Measurements from ENCODE around the gene PHC1.

PHC1 gene

GRCh38 chr12:8950221-8950527, 35.9 kb downstream of the PHC1 start:
- TF ChIP-seq GATA1 (IDR thresholded peaks at IDR 0.05; ENCODE audit: low read depth, low read length) (no peak), POLR2A (IDR thresholded peaks at IDR 0.05; ENCODE audit: low read length) (no peak)
- no peak for DNase-seq

- TF ChIP-seq GATA1 (IDR thresholded peaks at IDR 0.05; ENCODE audit: low read depth, low read length) (no peak), POLR2A (IDR thresholded peaks at IDR 0.05; ENCODE audit: low read length) (no peak)
- DNase-seq = peak; percentile 31 to 37
These were observed 36.6 kb downstream of the PHC1 start for GRCh38 chr12:8950702-8951478.

GRCh38 chr12:8951744-8952143, 37.4 kb downstream of the PHC1 start:
- DNase-seq = no peak
- TF ChIP-seq POLR2A (IDR thresholded peaks at IDR 0.05; ENCODE audit: low read length) (no peak), GATA1 (IDR thresholded peaks at IDR 0.05; ENCODE audit: low read depth, low read length) (no peak)

GRCh38 chr12:8953773-8954402, 39.6 kb downstream of the PHC1 start:
- TF ChIP-seq GATA1 (IDR thresholded peaks at IDR 0.05; ENCODE audit: low read depth, low read length) = no peak
- TF ChIP-seq POLR2A (IDR thresholded peaks at IDR 0.05; ENCODE audit: low read length) = no peak
- DNase-seq = no peak

DNA sequence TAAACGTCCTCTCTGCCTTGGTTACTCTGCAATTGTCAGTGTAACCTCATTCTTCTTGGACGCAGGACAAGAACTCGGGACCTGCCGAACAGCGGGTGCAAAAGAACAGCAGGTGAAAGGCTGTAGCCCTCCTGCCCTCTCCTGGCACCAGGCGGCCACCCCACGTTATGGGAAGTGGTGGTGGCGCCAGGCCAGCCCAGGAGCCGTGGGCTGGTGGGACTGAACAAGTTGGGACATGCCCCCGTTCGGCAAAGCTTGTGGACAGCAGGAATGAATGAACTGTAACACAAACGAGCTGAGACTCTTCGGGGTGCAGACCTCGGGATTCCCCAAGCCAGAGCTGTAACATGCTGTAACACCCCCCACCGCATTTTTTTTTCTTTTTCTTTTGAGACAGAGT, 41.8 kb downstream of the PHC1 start:
- no peak for TF ChIP-seq GATA1 (IDR thresholded peaks at IDR 0.05; ENCODE audit: low read depth, low read length)
- no peak for TF ChIP-seq POLR2A (IDR thresholded peaks at IDR 0.05; ENCODE audit: low read length)

DNA sequence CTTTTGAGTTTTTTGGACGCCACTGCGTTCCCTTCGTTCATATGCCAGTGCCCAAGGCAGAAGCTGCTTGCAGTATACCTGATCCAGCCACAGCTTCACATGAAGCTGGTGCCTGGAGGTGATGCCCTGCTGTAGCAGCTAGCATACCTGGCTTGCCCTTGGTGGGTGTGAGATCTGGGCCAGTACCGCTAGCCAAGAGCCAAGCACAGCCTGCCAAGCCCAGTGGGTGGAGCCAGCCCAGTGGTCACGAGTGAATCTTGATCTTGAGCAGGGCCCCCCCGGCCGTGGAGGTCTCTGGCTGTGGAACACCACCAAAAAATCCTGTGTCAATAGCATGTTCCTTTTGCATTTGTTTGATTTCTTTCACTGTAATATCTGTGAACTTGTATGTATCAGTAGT, 42.5 kb downstream of the PHC1 start:
- no peak for TF ChIP-seq POLR2A (IDR thresholded peaks at IDR 0.05; ENCODE audit: low read length)
- no peak for TF ChIP-seq GATA1 (IDR thresholded peaks at IDR 0.05; ENCODE audit: low read depth, low read length)
- no peak for DNase-seq

More for the DNA sequence above, 41.8 kb downstream of the PHC1 start:
- DNase-seq = no peak

GRCh38 chr12:8957561-8957960, 43.3 kb downstream of the PHC1 start:
- no peak for DNase-seq
- TF ChIP-seq GATA1 (IDR thresholded peaks at IDR 0.05; ENCODE audit: low read depth, low read length) (no peak), POLR2A (IDR thresholded peaks at IDR 0.05; ENCODE audit: low read length) (no peak)

DNA sequence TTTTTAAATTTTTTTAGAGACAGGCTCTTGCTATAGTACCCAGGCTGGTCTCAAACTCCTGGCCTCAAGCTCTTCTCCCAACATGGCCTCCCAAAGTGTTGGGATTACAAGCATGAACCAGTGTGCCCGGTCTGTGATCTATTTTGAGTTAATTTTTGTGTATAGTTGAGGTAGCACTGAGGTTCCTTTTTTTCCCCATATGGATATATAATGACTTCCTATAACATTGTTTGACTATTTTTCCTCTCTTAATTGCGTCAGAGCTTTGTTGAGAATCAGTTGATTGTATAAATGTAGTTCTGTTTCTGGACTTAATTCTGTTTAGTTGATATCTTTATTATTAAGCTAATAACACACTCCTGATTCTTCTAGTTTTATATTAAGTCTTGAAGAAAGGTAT, 43.8 kb downstream of the PHC1 start:
- no peak for TF ChIP-seq GATA1 (IDR thresholded peaks at IDR 0.05; ENCODE audit: low read depth, low read length)
- no peak for TF ChIP-seq POLR2A (IDR thresholded peaks at IDR 0.05; ENCODE audit: low read length)
- DNase-seq = no peak

- TF ChIP-seq GATA1 (IDR thresholded peaks at IDR 0.05; ENCODE audit: low read depth, low read length) (no peak), POLR2A (IDR thresholded peaks at IDR 0.05; ENCODE audit: low read length) (no peak)
- DNase-seq = no peak
These were observed 45.9 kb downstream of the PHC1 start for GRCh38 chr12:8960176-8960575.

DNA sequence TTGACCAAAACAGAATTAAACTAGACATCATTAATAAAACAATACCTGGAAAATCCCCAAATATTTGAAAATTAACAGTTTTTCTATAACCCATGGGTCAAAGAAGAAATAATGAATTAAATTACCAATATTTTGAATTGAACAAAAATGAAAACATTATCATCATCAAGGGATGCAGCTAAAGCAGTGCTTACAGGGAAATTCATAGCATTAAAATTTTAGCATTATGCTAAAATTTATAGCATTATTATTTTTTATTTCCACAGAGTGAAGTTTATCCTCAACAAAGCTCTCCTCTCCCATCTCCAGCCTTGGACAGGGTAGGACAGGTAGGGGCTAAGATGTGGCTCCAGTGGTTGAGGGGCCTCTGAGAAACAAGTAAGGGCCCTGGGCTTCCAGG, 54.5 kb downstream of the PHC1 start:
- no peak for DNase-seq
- TF ChIP-seq POLR2A (IDR thresholded peaks at IDR 0.05; ENCODE audit: low read length) (no peak), GATA1 (IDR thresholded peaks at IDR 0.05; ENCODE audit: low read depth, low read length) (no peak)

- no peak for DNase-seq
- TF ChIP-seq POLR2A (IDR thresholded peaks at IDR 0.05; ENCODE audit: low read length) = no peak
- TF ChIP-seq GATA1 (IDR thresholded peaks at IDR 0.05; ENCODE audit: low read depth, low read length) = no peak
These were observed 55.6 kb downstream of the PHC1 start for GRCh38 chr12:8969861-8970411.

DNA sequence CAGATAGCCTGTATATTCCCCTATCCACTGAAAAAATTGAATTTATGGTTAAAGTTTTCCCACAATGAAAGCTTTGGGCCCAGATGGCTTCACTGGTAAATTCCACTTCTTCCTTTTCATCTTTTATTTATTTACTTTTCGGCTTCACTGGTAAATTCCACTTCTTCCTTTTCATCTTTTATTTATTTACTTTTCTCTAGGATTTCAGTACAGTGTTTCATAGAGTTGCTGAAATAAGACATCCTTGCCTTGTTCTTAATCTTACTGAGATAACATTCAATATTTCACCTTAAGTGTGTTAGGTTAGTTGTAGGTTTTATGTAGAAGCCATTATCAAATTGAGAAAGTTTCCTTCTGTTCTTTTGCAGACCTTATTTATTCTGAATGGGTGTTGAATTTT, 56.1 kb downstream of the PHC1 start:
- no peak for TF ChIP-seq GATA1 (IDR thresholded peaks at IDR 0.05; ENCODE audit: low read depth, low read length)
- TF ChIP-seq POLR2A (IDR thresholded peaks at IDR 0.05; ENCODE audit: low read length) = no peak
- no peak for DNase-seq

GRCh38 chr12:8980137-8980536, 65.8 kb downstream of the PHC1 start:
- no peak for DNase-seq
- no peak for TF ChIP-seq GATA1 (IDR thresholded peaks at IDR 0.05; ENCODE audit: low read depth, low read length)
- TF ChIP-seq POLR2A (IDR thresholded peaks at IDR 0.05; ENCODE audit: low read length) = no peak

GRCh38 chr12:8985213-8985754, 71.0 kb downstream of the PHC1 start:
- DNase-seq = no peak
- TF ChIP-seq POLR2A (IDR thresholded peaks at IDR 0.05; ENCODE audit: low read length) (no peak), GATA1 (IDR thresholded peaks at IDR 0.05; ENCODE audit: low read depth, low read length) (no peak)

GRCh38 chr12:8987163-8987562, 72.9 kb downstream of the PHC1 start:
- no peak for DNase-seq
- no peak for TF ChIP-seq GATA1 (IDR thresholded peaks at IDR 0.05; ENCODE audit: low read depth, low read length)
- TF ChIP-seq POLR2A (IDR thresholded peaks at IDR 0.05; ENCODE audit: low read length) = no peak
